ENCODE data around the gene MPRIP.

The MPRIP gene

DNA sequence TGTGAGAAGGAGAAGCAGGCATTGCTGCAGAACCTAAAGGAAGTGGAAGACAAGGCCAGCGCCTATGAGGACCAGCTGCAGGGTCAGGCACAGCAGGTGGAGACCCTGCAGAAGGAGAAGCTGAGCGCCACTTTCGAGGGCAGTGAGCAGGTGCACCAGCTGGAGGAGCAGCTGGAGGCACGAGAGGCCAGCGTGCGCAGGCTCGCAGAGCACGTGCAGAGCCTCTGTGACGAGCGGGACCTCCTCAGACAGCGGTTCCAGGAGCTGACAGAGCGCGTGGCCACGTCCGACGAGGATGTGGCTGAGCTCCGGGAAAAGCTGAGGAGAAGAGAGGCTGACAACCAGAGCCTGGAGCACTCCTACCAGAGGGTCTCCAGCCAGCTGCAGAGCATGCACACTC is 122.4 kb downstream of the MPRIP start:
- TF ChIP-seq RAD21 (IDR thresholded peaks at IDR 0.05; ENCODE audit: low read depth) (no peak), TEAD4 (IDR thresholded peaks at IDR 0.05) (no peak), CREB1 (IDR thresholded peaks at IDR 0.05; ENCODE audit: low read depth) (no peak), ZBTB7A (IDR thresholded peaks at IDR 0.05; ENCODE audit: low read depth) (no peak), EGR1 (IDR thresholded peaks at IDR 0.05) (no peak), TAF1 (IDR thresholded peaks at IDR 0.05; ENCODE audit: low read depth) (no peak)
- TF ChIP-seq, protein P1, sequence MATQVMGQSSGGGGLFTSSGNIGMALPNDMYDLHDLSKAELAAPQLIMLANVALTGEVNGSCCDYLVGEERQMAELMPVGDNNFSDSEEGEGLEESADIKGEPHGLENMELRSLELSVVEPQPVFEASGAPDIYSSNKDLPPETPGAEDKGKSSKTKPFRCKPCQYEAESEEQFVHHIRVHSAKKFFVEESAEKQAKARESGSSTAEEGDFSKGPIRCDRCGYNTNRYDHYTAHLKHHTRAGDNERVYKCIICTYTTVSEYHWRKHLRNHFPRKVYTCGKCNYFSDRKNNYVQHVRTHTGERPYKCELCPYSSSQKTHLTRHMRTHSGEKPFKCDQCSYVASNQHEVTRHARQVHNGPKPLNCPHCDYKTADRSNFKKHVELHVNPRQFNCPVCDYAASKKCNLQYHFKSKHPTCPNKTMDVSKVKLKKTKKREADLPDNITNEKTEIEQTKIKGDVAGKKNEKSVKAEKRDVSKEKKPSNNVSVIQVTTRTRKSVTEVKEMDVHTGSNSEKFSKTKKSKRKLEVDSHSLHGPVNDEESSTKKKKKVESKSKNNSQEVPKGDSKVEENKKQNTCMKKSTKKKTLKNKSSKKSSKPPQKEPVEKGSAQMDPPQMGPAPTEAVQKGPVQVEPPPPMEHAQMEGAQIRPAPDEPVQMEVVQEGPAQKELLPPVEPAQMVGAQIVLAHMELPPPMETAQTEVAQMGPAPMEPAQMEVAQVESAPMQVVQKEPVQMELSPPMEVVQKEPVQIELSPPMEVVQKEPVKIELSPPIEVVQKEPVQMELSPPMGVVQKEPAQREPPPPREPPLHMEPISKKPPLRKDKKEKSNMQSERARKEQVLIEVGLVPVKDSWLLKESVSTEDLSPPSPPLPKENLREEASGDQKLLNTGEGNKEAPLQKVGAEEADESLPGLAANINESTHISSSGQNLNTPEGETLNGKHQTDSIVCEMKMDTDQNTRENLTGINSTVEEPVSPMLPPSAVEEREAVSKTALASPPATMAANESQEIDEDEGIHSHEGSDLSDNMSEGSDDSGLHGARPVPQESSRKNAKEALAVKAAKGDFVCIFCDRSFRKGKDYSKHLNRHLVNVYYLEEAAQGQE (IDR thresholded peaks at IDR 0.05; ENCODE audit: low read depth), result no peak
- TF ChIP-seq, protein P2, sequence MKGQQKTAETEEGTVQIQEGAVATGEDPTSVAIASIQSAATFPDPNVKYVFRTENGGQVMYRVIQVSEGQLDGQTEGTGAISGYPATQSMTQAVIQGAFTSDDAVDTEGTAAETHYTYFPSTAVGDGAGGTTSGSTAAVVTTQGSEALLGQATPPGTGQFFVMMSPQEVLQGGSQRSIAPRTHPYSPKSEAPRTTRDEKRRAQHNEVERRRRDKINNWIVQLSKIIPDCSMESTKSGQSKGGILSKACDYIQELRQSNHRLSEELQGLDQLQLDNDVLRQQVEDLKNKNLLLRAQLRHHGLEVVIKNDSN (IDR thresholded peaks at IDR 0.05), result no peak
- TF ChIP-seq, protein P3, sequence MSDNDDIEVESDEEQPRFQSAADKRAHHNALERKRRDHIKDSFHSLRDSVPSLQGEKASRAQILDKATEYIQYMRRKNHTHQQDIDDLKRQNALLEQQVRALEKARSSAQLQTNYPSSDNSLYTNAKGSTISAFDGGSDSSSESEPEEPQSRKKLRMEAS (IDR thresholded peaks at IDR 0.05), result no peak

DNA sequence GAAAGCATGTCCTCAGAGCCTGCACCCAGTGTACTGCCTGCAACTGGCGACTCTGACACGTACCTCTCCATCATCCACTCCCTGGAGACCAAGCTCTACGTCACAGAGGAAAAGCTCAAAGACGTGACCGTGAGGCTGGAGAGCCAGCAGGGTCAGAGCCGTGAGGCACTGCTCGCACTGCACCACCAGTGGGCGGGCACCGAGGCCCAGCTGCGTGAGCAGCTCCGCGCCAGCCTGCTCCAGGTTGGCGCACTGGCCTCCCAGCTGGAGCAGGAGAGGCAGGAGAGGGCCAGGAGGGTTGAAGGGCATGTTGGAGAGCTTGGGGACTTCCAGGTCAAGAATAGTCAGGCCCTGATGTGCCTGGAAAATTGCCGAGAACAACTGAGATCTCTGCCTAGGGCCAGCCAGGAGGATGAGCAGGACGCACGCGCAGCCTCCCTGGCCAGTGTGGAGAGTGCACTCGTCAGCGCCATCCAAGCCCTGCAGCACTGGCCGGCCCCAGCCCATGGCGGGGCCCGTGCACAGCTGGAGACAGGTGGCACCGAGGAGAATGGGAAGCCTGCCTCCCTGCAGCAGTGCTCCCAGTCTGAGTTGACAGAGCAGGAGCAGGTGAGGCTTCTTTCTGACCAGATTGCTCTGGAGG is 123.5 kb downstream of the MPRIP start:
- no peak for TF ChIP-seq CEBPB (IDR thresholded peaks at IDR 0.05)
- TF ChIP-seq, protein P3 (IDR thresholded peaks at IDR 0.05), result no peak
- TF ChIP-seq NFIC (IDR thresholded peaks at IDR 0.05), result no peak
- no peak for TF ChIP-seq TCF12 (IDR thresholded peaks at IDR 0.05; ENCODE audit: low read depth)
- no peak for TF ChIP-seq TEAD4 (IDR thresholded peaks at IDR 0.05)
- no peak for TF ChIP-seq FOXM1 (IDR thresholded peaks at IDR 0.05; ENCODE audit: borderline replicate concordance, low read depth)
- TF ChIP-seq YY1 (IDR thresholded peaks at IDR 0.05; ENCODE audit: low read depth), result no peak
- no peak for TF ChIP-seq RAD21 (IDR thresholded peaks at IDR 0.05; ENCODE audit: low read depth)
- TF ChIP-seq CREB1 (IDR thresholded peaks at IDR 0.05; ENCODE audit: low read depth), result no peak
- no peak for TF ChIP-seq TAF1 (IDR thresholded peaks at IDR 0.05; ENCODE audit: low read depth)
- TF ChIP-seq ZBTB7A (IDR thresholded peaks at IDR 0.05; ENCODE audit: low read depth), result no peak

DNA sequence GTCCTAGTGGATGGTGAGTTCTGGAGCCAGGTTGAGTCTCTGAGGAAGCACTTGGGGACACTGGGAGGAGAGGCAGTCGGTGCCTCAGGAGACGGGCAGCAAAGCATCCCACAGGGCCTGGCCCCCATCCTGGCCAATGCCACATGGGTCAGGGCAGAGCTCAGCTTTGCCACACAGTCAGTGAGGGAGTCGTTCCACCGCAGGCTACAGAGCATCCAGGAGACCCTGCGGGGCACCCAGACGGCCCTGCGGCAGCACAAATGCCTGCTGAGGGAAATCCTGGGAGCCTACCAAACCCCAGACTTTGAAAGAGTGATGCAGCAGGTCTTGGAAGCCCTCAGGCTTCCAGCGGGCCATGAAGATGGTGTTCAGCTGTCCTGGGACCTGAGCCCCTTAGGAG is 124.2 kb downstream of the MPRIP start:
- TF ChIP-seq NFIC (IDR thresholded peaks at IDR 0.05) (no peak), YY1 (IDR thresholded peaks at IDR 0.05; ENCODE audit: low read depth) (no peak), CREB1 (IDR thresholded peaks at IDR 0.05; ENCODE audit: low read depth) (no peak), EGR1 (IDR thresholded peaks at IDR 0.05) (no peak), FOXM1 (IDR thresholded peaks at IDR 0.05; ENCODE audit: borderline replicate concordance, low read depth) (no peak), TEAD4 (IDR thresholded peaks at IDR 0.05) (no peak), TCF12 (IDR thresholded peaks at IDR 0.05; ENCODE audit: low read depth) (no peak), TAF1 (IDR thresholded peaks at IDR 0.05; ENCODE audit: low read depth) (no peak)
- TF ChIP-seq, protein P3 (IDR thresholded peaks at IDR 0.05), result no peak
- TF ChIP-seq, protein P2 (IDR thresholded peaks at IDR 0.05), result no peak

DNA sequence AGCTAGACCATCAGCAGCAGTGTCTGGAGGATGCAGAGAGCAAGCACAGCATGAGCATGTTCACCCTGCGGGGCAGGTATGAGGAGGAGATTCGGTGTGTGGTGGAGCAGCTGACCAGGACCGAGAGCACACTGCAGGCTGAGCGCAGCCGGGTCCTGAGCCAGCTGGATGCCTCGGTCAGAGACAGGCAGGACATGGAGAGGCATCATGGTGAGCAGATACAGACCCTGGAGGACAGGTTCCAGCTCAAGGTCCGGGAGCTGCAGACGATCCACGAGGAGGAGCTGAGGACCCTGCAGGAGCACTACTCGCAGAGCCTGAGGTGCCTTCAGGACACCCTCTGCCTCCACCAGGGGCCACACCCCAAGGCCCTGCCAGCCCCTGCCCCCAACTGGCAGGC is 125.1 kb downstream of the MPRIP start:
- no peak for TF ChIP-seq CREB1 (IDR thresholded peaks at IDR 0.05; ENCODE audit: low read depth)
- TF ChIP-seq FOXM1 (IDR thresholded peaks at IDR 0.05; ENCODE audit: borderline replicate concordance, low read depth), result no peak
- no peak for TF ChIP-seq ZBTB7A (IDR thresholded peaks at IDR 0.05; ENCODE audit: low read depth)
- TF ChIP-seq TCF12 (IDR thresholded peaks at IDR 0.05; ENCODE audit: low read depth), result no peak
- TF ChIP-seq, protein P2 (IDR thresholded peaks at IDR 0.05), result no peak
- no peak for TF ChIP-seq YY1 (IDR thresholded peaks at IDR 0.05; ENCODE audit: low read depth)
- no peak for TF ChIP-seq NFIC (IDR thresholded peaks at IDR 0.05)
- no peak for TF ChIP-seq TEAD4 (IDR thresholded peaks at IDR 0.05)
- TF ChIP-seq EGR1 (IDR thresholded peaks at IDR 0.05), result no peak
- no peak for TF ChIP-seq CEBPB (IDR thresholded peaks at IDR 0.05)
- TF ChIP-seq, protein P1 (IDR thresholded peaks at IDR 0.05; ENCODE audit: low read depth), result no peak
- no peak for TF ChIP-seq TAF1 (IDR thresholded peaks at IDR 0.05; ENCODE audit: low read depth)
- TF ChIP-seq, protein P3 (IDR thresholded peaks at IDR 0.05), result no peak
- no peak for TF ChIP-seq EP300 (IDR thresholded peaks at IDR 0.05; ENCODE audit: borderline replicate concordance)
- TF ChIP-seq RAD21 (IDR thresholded peaks at IDR 0.05; ENCODE audit: low read depth), result no peak

DNA sequence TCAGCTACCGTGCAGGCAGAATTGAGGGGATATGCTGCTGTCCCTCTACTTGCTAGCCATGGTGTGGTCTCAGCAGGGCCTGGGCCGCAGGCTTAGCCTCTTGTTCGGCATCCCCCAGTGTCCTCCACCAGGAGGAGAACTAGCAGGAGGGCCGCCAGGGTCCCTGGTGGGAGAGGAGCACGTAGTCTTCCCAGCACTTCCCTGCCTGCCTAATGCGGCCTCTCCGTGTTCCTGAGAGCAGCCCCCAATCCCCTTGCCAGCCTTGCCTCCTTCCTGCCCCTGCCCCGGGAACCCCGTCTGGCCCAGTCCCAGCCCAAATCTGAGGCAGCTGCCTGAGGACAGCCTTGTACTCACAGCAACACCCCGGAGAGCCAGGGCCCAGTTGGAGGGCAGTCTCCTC is 125.7 kb downstream of the MPRIP start:
- TF ChIP-seq TEAD4 (IDR thresholded peaks at IDR 0.05) (no peak), EGR1 (IDR thresholded peaks at IDR 0.05) (no peak), CREB1 (IDR thresholded peaks at IDR 0.05; ENCODE audit: low read depth) (no peak), ZBTB7A (IDR thresholded peaks at IDR 0.05; ENCODE audit: low read depth) (no peak), CEBPB (IDR thresholded peaks at IDR 0.05) (no peak), TCF12 (IDR thresholded peaks at IDR 0.05; ENCODE audit: low read depth) (no peak), FOXM1 (IDR thresholded peaks at IDR 0.05; ENCODE audit: borderline replicate concordance, low read depth) (no peak), TAF1 (IDR thresholded peaks at IDR 0.05; ENCODE audit: low read depth) (no peak), RAD21 (IDR thresholded peaks at IDR 0.05; ENCODE audit: low read depth) (no peak), EP300 (IDR thresholded peaks at IDR 0.05; ENCODE audit: borderline replicate concordance) (no peak), YY1 (IDR thresholded peaks at IDR 0.05; ENCODE audit: low read depth) (no peak)
- TF ChIP-seq, protein P2 (IDR thresholded peaks at IDR 0.05), result no peak
- TF ChIP-seq, protein P1 (IDR thresholded peaks at IDR 0.05; ENCODE audit: low read depth), result no peak
- TF ChIP-seq, protein P3 (IDR thresholded peaks at IDR 0.05), result no peak

Data from Ishikawa (cell line).